Measurements from ENCODE around the gene SACS.

Gene SACS

DNA sequence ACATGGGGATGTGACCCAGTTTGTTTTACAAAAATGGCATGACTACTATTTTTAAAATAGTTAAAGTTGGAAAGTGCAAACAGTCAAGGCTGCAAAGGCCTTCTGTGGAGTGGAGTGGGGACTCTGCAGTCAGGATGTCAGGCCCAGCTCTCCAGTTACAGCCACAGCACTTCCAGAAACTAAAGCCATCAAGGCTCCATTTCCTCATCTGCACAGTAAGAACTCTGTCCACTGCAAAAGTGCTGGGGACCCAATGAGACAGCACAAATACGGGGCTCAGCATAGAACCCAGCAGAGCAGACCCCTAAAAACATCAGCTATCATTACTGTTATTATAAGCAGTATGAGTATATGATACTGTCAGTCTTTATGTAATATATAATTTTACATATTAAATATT is 73.6 kb downstream of the SACS start:
- Histone ChIP-seq H3K4me1 (no peaks in the 10 kb centered on the region), H3K27me3 (ENCODE audit: control insufficient read depth, insufficient read depth, low read length) (no peaks in the 10 kb centered on the region), H3K9me3 (ENCODE audit: control insufficient read depth, low read length) (no peaks in the 10 kb centered on the region), H3K36me3 (ENCODE audit: control insufficient read depth, insufficient read depth, low read length) (no peaks in the 10 kb centered on the region), H3K4me3 (ENCODE audit: low read depth, low read length) (no peak overlapping the region), H3K79me2 (no peaks in the 10 kb centered on the region), H3K4me2 (ENCODE audit: low read length) (no peak overlapping the region), H3K9ac (no peak overlapping the region), H2AFZ (no peak overlapping the region), H3K27ac (no peak overlapping the region)
- no peak for TF ChIP-seq CTCF (IDR thresholded peaks at IDR 0.05)

DNA sequence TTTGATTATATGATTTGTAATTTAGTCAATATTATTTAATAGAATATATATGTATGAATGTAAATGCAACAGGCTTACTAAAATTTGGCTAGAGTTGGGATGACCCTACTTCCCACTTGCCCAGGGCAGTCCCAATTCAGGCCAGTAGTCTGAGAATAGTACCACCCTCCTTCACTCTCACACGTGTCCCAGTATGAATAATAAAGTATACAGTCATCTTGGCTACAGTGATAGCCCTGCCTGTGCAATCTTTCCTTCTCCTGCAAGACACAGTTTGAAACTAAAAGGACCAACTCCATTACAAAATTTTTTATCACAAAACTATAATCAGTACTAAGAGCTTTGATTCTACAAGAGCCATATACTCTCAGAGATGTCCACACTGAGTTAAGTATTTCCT is 76.2 kb downstream of the SACS start:
- Histone ChIP-seq H3K9ac (no peak overlapping the region), H3K27ac (no peak overlapping the region), H3K36me3 (ENCODE audit: control insufficient read depth, insufficient read depth, low read length) (no peaks in the 10 kb centered on the region), H3K27me3 (ENCODE audit: control insufficient read depth, insufficient read depth, low read length) (no peaks in the 10 kb centered on the region), H3K9me3 (ENCODE audit: control insufficient read depth, low read length) (no peaks in the 10 kb centered on the region), H3K79me2 (no peaks in the 10 kb centered on the region), H2AFZ (no peak overlapping the region), H3K4me2 (ENCODE audit: low read length) (no peak overlapping the region), H3K4me1 (no peaks in the 10 kb centered on the region), H3K4me3 (ENCODE audit: low read depth, low read length) (no peak overlapping the region)
- TF ChIP-seq CTCF (IDR thresholded peaks at IDR 0.05): no peak

- no peaks in the 10 kb centered on the region for H3K4me1 ChIP-seq
- no peaks in the 10 kb centered on the region for H3K79me2 ChIP-seq
- H2AFZ ChIP-seq: no peak overlapping the region
- TF ChIP-seq CTCF (IDR thresholded peaks at IDR 0.05): no peak
- no peaks in the 10 kb centered on the region for H3K27me3 ChIP-seq (ENCODE audit: control insufficient read depth, insufficient read depth, low read length)
- H3K27ac ChIP-seq: no peak overlapping the region
- H3K4me2 ChIP-seq (ENCODE audit: low read length): no peak overlapping the region
- H3K4me3 ChIP-seq (ENCODE audit: low read depth, low read length): no peak overlapping the region
- no peaks in the 10 kb centered on the region for H3K9me3 ChIP-seq (ENCODE audit: control insufficient read depth, low read length)
- no peaks in the 10 kb centered on the region for H3K36me3 ChIP-seq (ENCODE audit: control insufficient read depth, insufficient read depth, low read length)
- no peak overlapping the region for H3K9ac ChIP-seq
Measured at GRCh38 chr13:23356368-23356767, 77.1 kb downstream of the SACS start.

DNA sequence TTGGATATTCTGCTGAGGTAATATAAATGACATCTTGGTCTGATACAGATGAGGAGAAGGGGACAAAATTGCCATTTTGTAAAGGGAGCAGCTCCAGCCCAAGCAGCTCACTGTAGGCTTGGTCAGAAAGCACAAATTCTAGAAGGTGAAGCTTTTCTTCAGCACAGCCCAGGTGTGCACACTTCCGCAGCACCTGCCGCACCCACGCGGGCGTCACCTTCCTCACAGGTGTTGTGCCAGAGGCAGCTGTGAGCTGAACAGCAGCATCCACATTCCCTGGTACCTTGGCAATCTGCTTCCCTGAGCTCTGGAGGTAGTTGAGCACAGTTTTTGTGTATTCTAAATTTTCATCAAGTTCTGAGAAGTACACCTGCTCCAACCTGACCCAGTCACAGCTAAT is 79.0 kb downstream of the SACS start:
- H3K27me3 ChIP-seq (ENCODE audit: control insufficient read depth, insufficient read depth, low read length): no peaks in the 10 kb centered on the region
- no peak for TF ChIP-seq CTCF (IDR thresholded peaks at IDR 0.05)
- H3K4me2 ChIP-seq (ENCODE audit: low read length): no peak overlapping the region
- no peaks in the 10 kb centered on the region for H3K36me3 ChIP-seq (ENCODE audit: control insufficient read depth, insufficient read depth, low read length)
- H3K9ac ChIP-seq: no peak overlapping the region
- H3K27ac ChIP-seq: no peak overlapping the region
- peaks cover 3% of the 10 kb centered on the region for H3K4me1 ChIP-seq
- no peaks in the 10 kb centered on the region for H3K79me2 ChIP-seq
- H3K9me3 ChIP-seq (ENCODE audit: control insufficient read depth, low read length): no peaks in the 10 kb centered on the region
- H3K4me3 ChIP-seq (ENCODE audit: low read depth, low read length): no peak overlapping the region
- no peak overlapping the region for H2AFZ ChIP-seq

GRCh38 chr13:23352161-23352560 is 81.3 kb downstream of the SACS start:
- H3K27ac ChIP-seq: no peak overlapping the region
- H3K9ac ChIP-seq: no peak overlapping the region
- H3K36me3 ChIP-seq (ENCODE audit: control insufficient read depth, insufficient read depth, low read length): no peaks in the 10 kb centered on the region
- H3K79me2 ChIP-seq: peaks cover 2% of the 10 kb centered on the region
- H3K4me1 ChIP-seq: peaks cover 3% of the 10 kb centered on the region
- H3K4me2 ChIP-seq (ENCODE audit: low read length): no peak overlapping the region
- no peak overlapping the region for H3K4me3 ChIP-seq (ENCODE audit: low read depth, low read length)
- TF ChIP-seq CTCF (IDR thresholded peaks at IDR 0.05): no peak
- no peak overlapping the region for H2AFZ ChIP-seq
- no peaks in the 10 kb centered on the region for H3K27me3 ChIP-seq (ENCODE audit: control insufficient read depth, insufficient read depth, low read length)
- H3K9me3 ChIP-seq (ENCODE audit: control insufficient read depth, low read length): no peaks in the 10 kb centered on the region

Measured in parathyroid adenoma (tissue), 2 donors.